Tibial nerve (tissue), 4 donors: ENCODE measurements around the gene MGLL. TPM values are rescaled to one million over a fixed set of nuclear protein-coding genes. Genes with fewer than 3 reads are reported as not detected.

Experiments
- DNase-seq, 2 donors: peaks; one replicate each; pipeline ENCODE4 v3.0.0-alpha.2; 2019; ENCODE audit warnings: low spot score in 2 of 2
- H3K27ac ChIP-seq, 4 donors: fragments of 200-600 bp; sonication (generic) in 3 of 4; one replicate each; pipeline ENCODE4 v1.5.1; 2017 to 2019; ENCODE audit warnings: mild to moderate bottlenecking in 1 of 4
- H3K27me3 ChIP-seq, 2 donors: fragments of 200-600 bp; sonication (generic) in 1 of 2; one replicate each; pipeline versions ENCODE4 v1.5.1 to v1.6.0; 2017 to 2019
- H3K36me3 ChIP-seq, 3 donors: fragments of 200-600 bp; sonication (generic); one replicate each; pipeline ENCODE4 v1.5.1; 2018 to 2019
- H3K4me1 ChIP-seq, 4 donors: fragments of 200-600 bp; sonication (generic) in 3 of 4; one replicate each; pipeline ENCODE4 v1.5.1; 2017 to 2019
- H3K4me3 ChIP-seq, 4 donors: fragments of 200-600 bp; sonication (generic) in 3 of 4; one replicate each; pipeline ENCODE4 v1.5.1; 2017 to 2019; ENCODE audit warnings: mild to moderate bottlenecking in 1 of 4, moderate library complexity in 1 of 4
- H3K9me3 ChIP-seq, 4 donors: fragments of 200-600 bp; sonication (generic) in 3 of 4; one replicate each; pipeline ENCODE4 v1.5.1; 2017 to 2019
- EP300 ChIP-seq, 2 donors: sonication (generic); formaldehyde crosslinking; IDR thresholded peaks; one replicate each; pipeline ENCODE4 v1.6.1; 2017; ENCODE audit warnings: antibody characterized with exemption in 2 of 2, mild to moderate bottlenecking in 1 of 2
- POLR2A ChIP-seq, 2 donors: fragments of 450-650 bp; IDR thresholded peaks; one replicate each; pipeline ENCODE4 v1.6.1; 2017; ENCODE audit warnings: antibody characterized with exemption in 2 of 2, mild to moderate bottlenecking in 2 of 2, moderate library complexity in 2 of 2
- WGBS, 2 donors: methylation state at CpG; one replicate each; pipeline ENCODE4 v1.1.5; 2018; 5-methylcytosine and 5-hydroxymethylcytosine counted together
- total RNA-seq, 4 donors: library from RNA; depleted of rRNA; stranded (reverse); fragments of >200 nt; gene quantifications; one replicate each; pipeline ENCODE4 v1.1.0, GENCODE V29; 2016
- TF ChIP-seq, protein P1 (sequence below), 5 experiments: fragments of 200-600 bp in 3 of 5; fragments of 450-650 bp in 2 of 5; sonication (generic) in 3 of 5; IDR thresholded peaks; one replicate each; pipeline ENCODE4 v1.5.1; 2016 to 2019; ENCODE audit warnings: antibody characterized with exemption in 5 of 5, mild to moderate bottlenecking in 3 of 5, moderate library complexity in 2 of 5

The MGLL gene
- total RNA-seq, 4 donors from 2014 or later = 67.5 to 96.6 (median 86.1) TPM

DNA sequence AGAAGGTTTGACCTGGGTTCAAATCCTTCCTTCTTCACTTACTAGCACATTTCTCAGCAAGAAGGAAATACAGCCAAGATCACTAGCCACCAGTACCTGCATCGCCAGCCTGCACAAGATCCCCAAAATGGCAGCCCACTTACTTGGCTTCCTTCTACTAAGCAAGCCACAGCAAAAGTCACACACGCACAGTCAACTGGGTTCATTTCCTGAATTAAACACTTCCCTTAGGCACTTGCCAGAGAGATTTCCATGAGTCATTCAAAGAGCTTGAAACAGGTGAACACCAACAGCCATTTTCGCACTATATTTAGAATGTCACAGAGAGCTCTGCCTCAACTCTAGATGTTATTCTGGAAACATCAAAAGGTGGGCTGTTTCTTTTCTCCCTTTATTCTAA is 42.6 kb downstream of the MGLL start:
- H3K4me3 ChIP-seq = no peak overlapping the region
- no peak for DNase-seq
- TF ChIP-seq EP300 (IDR thresholded peaks at IDR 0.05) (no peak), POLR2A (IDR thresholded peaks at IDR 0.05) (no peak)
- TF ChIP-seq, protein P1, sequence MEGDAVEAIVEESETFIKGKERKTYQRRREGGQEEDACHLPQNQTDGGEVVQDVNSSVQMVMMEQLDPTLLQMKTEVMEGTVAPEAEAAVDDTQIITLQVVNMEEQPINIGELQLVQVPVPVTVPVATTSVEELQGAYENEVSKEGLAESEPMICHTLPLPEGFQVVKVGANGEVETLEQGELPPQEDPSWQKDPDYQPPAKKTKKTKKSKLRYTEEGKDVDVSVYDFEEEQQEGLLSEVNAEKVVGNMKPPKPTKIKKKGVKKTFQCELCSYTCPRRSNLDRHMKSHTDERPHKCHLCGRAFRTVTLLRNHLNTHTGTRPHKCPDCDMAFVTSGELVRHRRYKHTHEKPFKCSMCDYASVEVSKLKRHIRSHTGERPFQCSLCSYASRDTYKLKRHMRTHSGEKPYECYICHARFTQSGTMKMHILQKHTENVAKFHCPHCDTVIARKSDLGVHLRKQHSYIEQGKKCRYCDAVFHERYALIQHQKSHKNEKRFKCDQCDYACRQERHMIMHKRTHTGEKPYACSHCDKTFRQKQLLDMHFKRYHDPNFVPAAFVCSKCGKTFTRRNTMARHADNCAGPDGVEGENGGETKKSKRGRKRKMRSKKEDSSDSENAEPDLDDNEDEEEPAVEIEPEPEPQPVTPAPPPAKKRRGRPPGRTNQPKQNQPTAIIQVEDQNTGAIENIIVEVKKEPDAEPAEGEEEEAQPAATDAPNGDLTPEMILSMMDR (IDR thresholded peaks at IDR 0.05) = no peak
- WGBS, 2 donors = 75 to 81% methylated on average over 3 of the region's 3 CpGs
- no peaks in the 10 kb centered on the region for H3K36me3 ChIP-seq
- peaks cover 0 to 3% (median 0%) of the 10 kb centered on the region in 4 donors for H3K9me3 ChIP-seq
- no peaks in the 10 kb centered on the region for H3K27me3 ChIP-seq
- peak overlapping the region in 1 of 4 donors; percentile 29 for H3K27ac ChIP-seq
- peaks cover 0 to 55% (median 24%) of the 10 kb centered on the region in 4 donors for H3K4me1 ChIP-seq

DNA sequence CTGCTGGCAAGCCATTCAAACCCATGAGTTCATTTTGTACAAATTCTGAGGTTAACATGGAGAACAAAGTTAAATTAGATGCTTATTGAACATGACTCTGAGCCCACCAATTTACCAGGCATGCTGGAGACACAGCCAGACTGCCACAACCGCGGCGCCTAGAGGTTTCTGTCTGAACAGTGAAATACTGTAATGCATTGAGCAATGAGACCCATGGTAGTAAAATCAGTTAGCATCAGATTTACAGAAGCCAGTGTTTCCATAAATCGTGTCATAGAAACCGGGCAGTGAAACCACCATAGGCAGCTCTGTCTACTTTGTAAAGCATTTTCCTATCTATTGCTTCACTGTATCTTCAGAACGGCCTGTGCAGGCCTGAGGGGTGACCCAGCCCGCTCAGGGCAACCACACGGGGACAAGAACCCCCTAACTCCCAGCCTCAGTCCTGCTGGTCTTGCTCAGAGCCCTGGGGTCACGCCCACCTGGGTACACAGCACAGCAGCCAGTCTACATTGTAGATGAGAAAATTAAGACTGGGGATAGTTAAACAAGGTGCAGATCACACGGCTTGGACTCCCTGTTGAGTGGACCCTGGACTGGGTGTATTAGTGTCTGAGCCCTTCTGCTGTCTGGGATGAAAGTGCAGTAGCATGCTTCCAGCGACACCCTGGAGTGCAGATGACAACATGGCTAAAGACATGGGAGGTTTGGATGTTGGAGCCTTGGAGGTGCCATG is 44.2 kb downstream of the MGLL start:
- Histone ChIP-seq H3K4me1 (peaks cover 0 to 64% (median 25%) of the 10 kb centered on the region in 4 donors), H3K27me3 (no peaks in the 10 kb centered on the region), H3K9me3 (peaks cover 0 to 3% (median 0%) of the 10 kb centered on the region in 4 donors), H3K4me3 (no peak overlapping the region), H3K36me3 (no peaks in the 10 kb centered on the region), H3K27ac (no peak overlapping the region)
- TF ChIP-seq, protein P1 (IDR thresholded peaks at IDR 0.05) = no peak
- TF ChIP-seq POLR2A (IDR thresholded peaks at IDR 0.05) = no peak
- TF ChIP-seq EP300 (IDR thresholded peaks at IDR 0.05) = no peak
- WGBS, 2 donors = 91 to 92% methylated on average over 11 of the region's 11 CpGs
- no peak for DNase-seq

DNA sequence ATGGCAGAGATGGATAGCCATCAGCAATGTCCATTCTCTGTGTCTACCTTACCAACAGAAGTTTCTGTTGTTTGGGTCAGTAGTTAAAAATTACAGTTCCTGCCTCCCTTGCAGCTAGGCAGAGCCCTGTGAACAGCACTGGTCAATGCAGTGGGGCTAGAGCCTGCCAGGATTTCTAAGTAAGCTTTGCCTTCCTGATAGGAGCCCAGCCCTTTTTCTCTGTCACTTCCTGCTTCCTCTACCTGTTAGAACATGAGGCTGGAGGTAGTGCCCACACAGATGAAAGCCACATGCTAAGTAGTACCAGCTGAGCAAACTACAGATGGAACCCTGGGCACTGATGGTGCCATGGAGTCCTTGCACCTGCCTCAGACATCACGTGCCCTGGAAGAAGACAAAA is 45.0 kb downstream of the MGLL start:
- DNase-seq = no peak

DNA sequence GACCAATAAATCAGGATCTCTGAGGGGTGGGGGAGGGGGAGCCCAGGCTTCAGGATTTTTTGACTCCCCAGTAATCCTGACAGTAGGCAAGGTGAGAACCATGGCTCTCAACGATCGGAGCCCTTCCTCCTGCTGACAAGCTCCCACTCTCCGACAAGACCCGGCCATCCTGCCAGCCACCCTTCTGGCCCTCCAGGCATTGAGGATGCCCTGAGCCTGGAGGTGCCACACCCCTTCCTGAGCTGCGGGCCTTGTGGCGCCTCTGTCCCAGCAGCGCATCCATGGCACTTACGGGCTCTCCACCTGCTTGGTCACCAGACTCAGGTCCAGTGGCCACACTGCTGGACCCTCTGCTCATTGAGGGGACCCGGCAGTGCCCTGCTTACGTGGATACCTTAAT is 46.0 kb downstream of the MGLL start:
- DNase-seq = no peak
- Histone ChIP-seq H3K36me3 (no peaks in the 10 kb centered on the region), H3K27me3 (no peaks in the 10 kb centered on the region), H3K9me3 (peaks cover 0 to 3% (median 0%) of the 10 kb centered on the region in 4 donors), H3K4me3 (no peak overlapping the region), H3K4me1 (peaks cover 0 to 62% (median 18%) of the 10 kb centered on the region in 4 donors), H3K27ac (peak overlapping the region; percentile 41 to 78 (median 67))
- TF ChIP-seq POLR2A (IDR thresholded peaks at IDR 0.05) (no peak), EP300 (IDR thresholded peaks at IDR 0.05) (no peak)
- TF ChIP-seq, protein P1 (IDR thresholded peaks at IDR 0.05) = no peak
- 93 to 96% methylated on average over 10 of the region's 10 CpGs for WGBS, 2 donors

More for the DNA sequence above, 45.0 kb downstream of the MGLL start:
- Histone ChIP-seq H3K9me3 (peaks cover 0 to 3% (median 0%) of the 10 kb centered on the region in 4 donors), H3K4me1 (peaks cover 0 to 68% (median 25%) of the 10 kb centered on the region in 4 donors), H3K36me3 (no peaks in the 10 kb centered on the region), H3K27me3 (no peaks in the 10 kb centered on the region), H3K4me3 (no peak overlapping the region), H3K27ac (no peak overlapping the region)
- WGBS, 2 donors = 96 to 100% methylated on average over 1 of the region's 1 CpG
- TF ChIP-seq, protein P1 (IDR thresholded peaks at IDR 0.05) = no peak
- TF ChIP-seq POLR2A (IDR thresholded peaks at IDR 0.05) = no peak
- no peak for TF ChIP-seq EP300 (IDR thresholded peaks at IDR 0.05)

DNA sequence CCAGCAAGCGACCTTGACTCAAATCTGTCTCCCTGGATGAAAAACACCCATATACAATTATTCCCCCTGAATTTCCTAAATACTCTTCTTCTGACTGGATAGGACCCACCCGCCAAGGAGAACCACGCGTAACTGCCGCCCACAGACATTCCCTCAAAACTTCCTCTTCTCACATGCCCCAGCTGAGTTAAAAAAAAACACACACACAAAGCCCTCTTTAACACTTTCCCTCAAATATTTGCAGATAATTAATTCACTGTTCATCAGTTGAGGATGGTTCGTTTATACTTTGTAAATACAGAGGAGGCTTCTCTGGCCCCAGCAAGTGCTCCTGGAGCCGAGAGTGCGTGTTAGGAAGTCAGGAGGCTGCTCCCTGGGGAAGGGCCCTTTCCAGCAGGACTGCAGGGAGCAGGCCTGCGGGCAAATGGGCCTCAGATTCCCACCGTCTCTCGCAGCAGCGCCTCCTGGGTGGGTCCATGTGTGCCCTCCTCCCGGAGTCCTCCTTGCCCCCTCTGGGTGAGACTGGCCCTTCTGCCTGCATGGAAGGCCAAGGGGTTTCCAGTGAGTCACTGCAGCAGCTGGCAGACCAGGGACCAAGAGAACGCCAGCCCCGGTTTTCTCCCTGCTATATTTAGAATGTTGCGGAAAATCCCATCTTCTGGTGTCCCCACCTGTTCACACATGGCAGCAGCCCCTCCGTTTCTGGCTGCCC is 46.8 kb downstream of the MGLL start:
- H3K27me3 ChIP-seq = no peaks in the 10 kb centered on the region
- peaks cover 0 to 3% (median 0%) of the 10 kb centered on the region in 4 donors for H3K9me3 ChIP-seq
- peak overlapping the region; percentile 41 to 78 (median 67) for H3K27ac ChIP-seq
- WGBS, 2 donors = 9 to 13% methylated on average over 17 of the region's 17 CpGs
- no peak overlapping the region for H3K4me3 ChIP-seq
- peaks cover 0 to 54% (median 17%) of the 10 kb centered on the region in 4 donors for H3K4me1 ChIP-seq
- DNase-seq = peak in 1 of 2 donors; percentile 46
- peak in 1 of 2 donors; percentile 46 for TF ChIP-seq EP300 (IDR thresholded peaks at IDR 0.05)
- TF ChIP-seq, protein P1 (IDR thresholded peaks at IDR 0.05) = no peak
- H3K36me3 ChIP-seq = no peaks in the 10 kb centered on the region
